Activated CD8-positive, alpha-beta memory T cell treated with anti-CD3 and anti-CD28 coated beads, Interleukin-2, amount 50 U/mL, for 4 hours (primary cell): ENCODE measurements around the gene SEC14L5.
"Not testable (repeated sequence)": the region's sequence is repeated elsewhere in the genome, so short reads cannot be mapped to it uniquely, and the experiment has no call there.

Source experiments
- DNase-seq: peaks from one replicate; pipeline ENCODE4 v3.0.0-alpha.2; 2020

Gene SEC14L5

GRCh38 chr16:4957720-4958509 is at the start of gene SEC14L5:
Gene SEC14L5, plus strand, starts transcription at chr16:4958330. Its CDS starts 994 bp downstream, at chr16:4959324.
- DNase-seq = peak; percentile 81

- DNase-seq = no peak
These were observed 49.2 kb upstream of the SEC14L5 start for GRCh38 chr16:4908854-4909401.

DNA sequence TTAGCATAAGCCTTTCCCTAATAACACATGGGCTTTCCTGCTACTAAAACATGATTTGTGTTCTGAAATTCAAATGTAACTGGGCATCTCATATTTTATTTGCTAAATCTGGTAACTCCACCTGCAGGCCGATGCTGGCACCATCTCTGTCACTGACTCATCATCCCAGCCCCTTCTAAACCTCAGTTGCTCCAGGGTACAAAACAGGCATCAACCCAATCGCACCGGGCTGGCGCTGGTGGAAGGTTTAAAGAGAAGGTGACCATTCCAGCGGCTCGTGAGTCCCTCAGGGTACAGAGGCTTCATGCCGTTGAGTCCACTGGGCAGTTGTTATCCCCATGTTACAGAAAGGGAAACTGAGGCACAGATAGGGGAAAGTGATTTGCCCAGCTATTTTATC is 48.3 kb upstream of the SEC14L5 start:
- no peak for DNase-seq

DNA sequence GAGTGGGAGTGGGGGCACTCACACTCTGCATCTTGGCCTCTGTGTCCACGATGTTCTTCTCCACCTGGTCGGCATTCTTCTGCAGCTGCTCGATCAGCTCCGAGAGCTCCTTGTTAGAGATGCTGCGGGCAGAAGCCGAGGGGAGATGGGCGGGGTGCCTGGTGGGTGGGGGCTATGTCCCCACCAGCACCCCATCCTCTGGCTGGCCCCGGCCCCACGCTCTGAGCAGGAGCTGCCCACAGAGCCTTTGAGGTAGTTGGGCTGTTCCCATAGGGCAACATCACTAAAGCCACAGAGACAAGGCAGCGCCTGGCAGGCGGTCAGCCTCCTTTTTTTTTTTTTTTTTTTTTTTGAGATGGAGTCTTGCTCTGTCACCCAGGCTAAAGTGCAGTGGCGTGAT is 47.3 kb upstream of the SEC14L5 start:
- DNase-seq = no peak

- no peak for DNase-seq
These were observed 46.2 kb upstream of the SEC14L5 start for GRCh38 chr16:4911970-4912386.

GRCh38 chr16:4913130-4913773 is 44.9 kb upstream of the SEC14L5 start:
- DNase-seq = no peak

GRCh38 chr16:4913774-4914525 is 44.2 kb upstream of the SEC14L5 start:
- no peak for DNase-seq

DNA sequence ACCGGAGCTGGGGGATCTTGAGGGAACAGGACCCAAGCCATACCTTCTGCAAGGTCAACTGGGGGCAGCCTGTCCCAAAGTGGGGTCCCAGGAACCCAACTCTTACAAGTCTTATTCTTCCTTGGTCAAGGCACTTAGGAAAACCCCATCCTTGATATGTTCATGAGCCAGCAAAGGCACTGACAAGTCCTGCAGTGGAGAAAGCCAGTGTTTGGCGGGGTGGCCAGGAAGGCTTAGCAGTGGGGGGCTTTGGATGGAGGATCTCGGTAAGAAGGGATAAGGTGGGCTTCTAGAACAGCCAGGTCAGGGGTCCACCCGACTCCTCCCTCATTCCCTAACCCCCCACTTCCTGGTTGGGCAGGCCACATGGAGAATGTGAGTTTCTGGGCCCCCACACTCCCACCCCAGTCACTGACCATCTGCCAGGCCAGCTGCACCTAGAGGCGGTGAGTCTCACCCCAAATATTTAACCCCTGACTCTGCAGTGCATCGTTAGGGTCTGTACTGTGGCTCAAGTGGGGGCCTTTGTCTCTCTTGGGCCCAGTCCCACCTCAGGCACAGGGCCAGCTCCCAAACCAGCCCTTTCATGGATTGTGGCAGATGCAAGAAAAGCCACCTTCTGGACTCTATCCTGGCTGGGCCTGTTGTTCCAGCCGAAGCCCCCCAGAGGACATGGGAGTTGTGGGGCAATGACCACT is 43.5 kb upstream of the SEC14L5 start:
- DNase-seq = no peak

DNA sequence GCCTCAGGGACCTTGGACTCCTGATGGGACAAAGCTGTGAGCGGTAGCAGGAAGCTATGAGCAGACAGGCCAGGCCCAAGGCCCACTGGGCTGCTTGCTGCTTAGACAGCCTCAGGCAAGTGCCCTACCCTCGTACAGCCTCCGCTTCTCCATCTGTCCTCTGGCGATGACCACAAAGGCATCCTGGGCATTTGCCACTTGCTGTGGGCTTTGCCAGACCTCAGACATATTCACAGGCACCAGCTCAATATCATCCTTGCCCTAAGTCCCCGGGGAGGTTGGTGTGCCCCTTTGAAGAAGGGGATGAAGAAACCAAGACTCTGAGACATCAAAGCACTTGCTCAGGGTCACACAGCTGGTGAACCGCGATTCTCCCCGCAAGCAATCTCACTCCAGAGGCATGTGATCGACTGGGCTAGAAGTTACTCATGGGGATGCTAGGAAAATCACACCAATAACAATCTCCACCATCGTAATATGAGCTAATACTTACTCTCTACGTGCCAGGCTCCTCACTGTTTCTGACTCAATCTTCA is 42.8 kb upstream of the SEC14L5 start:
- DNase-seq = no peak

- no peak for DNase-seq
These were observed 41.0 kb upstream of the SEC14L5 start for GRCh38 chr16:4917117-4917516.

GRCh38 chr16:4918781-4919251 is 39.3 kb upstream of the SEC14L5 start:
- no peak for DNase-seq

- no peak for DNase-seq
These were observed 37.3 kb upstream of the SEC14L5 start for GRCh38 chr16:4920826-4921225.

- DNase-seq = no peak
These were observed 35.3 kb upstream of the SEC14L5 start for GRCh38 chr16:4922721-4923342.

- no peak for DNase-seq
These were observed 34.3 kb upstream of the SEC14L5 start for GRCh38 chr16:4923853-4924252.

- DNase-seq = no peak
These were observed 33.4 kb upstream of the SEC14L5 start for GRCh38 chr16:4924593-4925292.

DNA sequence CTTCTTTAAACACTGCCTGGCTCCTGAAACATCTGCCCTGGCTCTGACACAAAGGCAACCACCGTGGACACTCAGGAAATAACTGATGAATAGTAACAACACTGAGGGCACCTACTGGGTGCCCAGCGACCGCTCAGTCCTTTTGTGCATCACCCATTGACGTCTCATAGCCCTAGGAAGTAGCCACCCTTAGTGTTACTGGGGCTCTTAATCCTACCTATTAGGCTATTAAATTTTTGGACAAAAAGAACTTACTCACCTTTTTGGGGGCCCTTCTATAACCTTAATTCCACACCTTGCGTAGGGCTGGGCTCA is 32.9 kb upstream of the SEC14L5 start:
- no peak for DNase-seq

- no peak for DNase-seq
These were observed 32.3 kb upstream of the SEC14L5 start for GRCh38 chr16:4925791-4926190.

GRCh38 chr16:4926928-4927327 is 31.2 kb upstream of the SEC14L5 start:
- no peak for DNase-seq

GRCh38 chr16:4927661-4928060 is 30.5 kb upstream of the SEC14L5 start:
- DNase-seq = no peak

GRCh38 chr16:4928227-4928626 is 29.9 kb upstream of the SEC14L5 start:
- DNase-seq = no peak

- not testable (repeated sequence) for DNase-seq
These were observed 28.5 kb upstream of the SEC14L5 start for GRCh38 chr16:4929619-4930018.
